ENCODE data around the gene FRK. TPM values are rescaled to one million over a fixed set of nuclear protein-coding genes. Genes with fewer than 3 reads are reported as not detected.

The FRK gene
- polyA plus RNA-seq, 3 donors = not detected

DNA sequence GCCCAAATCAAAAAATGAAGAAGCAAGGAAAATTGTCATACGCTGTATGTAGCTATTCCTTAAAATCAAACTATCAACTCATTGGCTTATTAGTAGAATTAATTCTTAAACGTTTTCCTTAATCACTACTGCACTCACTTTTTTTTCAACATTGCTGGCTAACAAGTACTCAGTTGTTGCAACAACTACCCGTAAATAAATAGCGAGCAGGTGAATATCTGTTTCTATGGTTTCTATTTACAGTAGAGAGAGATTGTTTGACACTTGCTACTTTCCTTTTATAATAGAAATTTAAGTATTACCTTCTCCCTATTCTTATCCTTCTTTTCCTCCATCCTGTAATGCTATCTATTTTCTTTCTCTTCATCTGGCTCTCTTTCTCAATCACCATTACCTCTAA, 25.1 kb downstream of the FRK start:
- H3K4me1 ChIP-seq (ENCODE audit: control insufficient read depth in 1 of 2, insufficient read depth in 2 of 2, low read length in 2 of 2) = no peaks in the 10 kb centered on the region
- intact Hi-C loops (cut with micrococcal nuclease) = no loop called here
- no peak overlapping the region for H3K4me2 ChIP-seq (replicated peaks; ENCODE audit: extremely low read depth, low read length, poor library complexity, severe bottlenecking)
- H3K4me3 ChIP-seq (replicated peaks in 1 of 3; ENCODE audit: low read depth in 2 of 3, low read length in 3 of 3) = no peak overlapping the region
- no peaks in the 10 kb centered on the region for H3K4me1 Mint-ChIP-seq
- peaks cover 0 to 4% (median 0%) of the 10 kb centered on the region in 7 donors for H3K9me3 Mint-ChIP-seq
- no peaks in the 10 kb centered on the region for H3K27me3 ChIP-seq (ENCODE audit: control insufficient read depth in 2 of 2, insufficient read depth in 2 of 2, low read length in 2 of 2)
- DNase-seq = no peak
- no peaks in the 10 kb centered on the region for H3K36me3 Mint-ChIP-seq
- peaks cover 0 to 4% of the 10 kb centered on the region in 2 donors for H3K9me3 ChIP-seq (replicated peaks in 1 of 2; ENCODE audit: control insufficient read depth in 1 of 2, insufficient read depth in 1 of 2, low read length in 2 of 2)
- H3K79me2 ChIP-seq (ENCODE audit: insufficient read depth, low read length) = no peaks in the 10 kb centered on the region
- no CpG with 5 or more reads among the region's 4 CpGs for WGBS (ENCODE audit: insufficient coverage)
- no peaks in the 10 kb centered on the region for H4K20me1 ChIP-seq (ENCODE audit: insufficient read depth, low read length)
- H3K27ac ChIP-seq (ENCODE audit: low read depth in 1 of 2, low read length in 2 of 2) = no peak overlapping the region
- no peak overlapping the region for H3K4me3 Mint-ChIP-seq
- peaks cover 0 to 8% (median 1%) of the 10 kb centered on the region in 3 donors for H3K27me3 Mint-ChIP-seq (ENCODE audit: low read depth in 3 of 3)
- no peak overlapping the region for H3K9ac ChIP-seq (ENCODE audit: insufficient read depth, low read length, poor library complexity, severe bottlenecking)
- no peak overlapping the region for H2AFZ ChIP-seq (ENCODE audit: insufficient read depth, low read depth, low read length, poor library complexity, severe bottlenecking)
- H3K27ac Mint-ChIP-seq = no peak overlapping the region
- TF ChIP-seq, protein P1, sequence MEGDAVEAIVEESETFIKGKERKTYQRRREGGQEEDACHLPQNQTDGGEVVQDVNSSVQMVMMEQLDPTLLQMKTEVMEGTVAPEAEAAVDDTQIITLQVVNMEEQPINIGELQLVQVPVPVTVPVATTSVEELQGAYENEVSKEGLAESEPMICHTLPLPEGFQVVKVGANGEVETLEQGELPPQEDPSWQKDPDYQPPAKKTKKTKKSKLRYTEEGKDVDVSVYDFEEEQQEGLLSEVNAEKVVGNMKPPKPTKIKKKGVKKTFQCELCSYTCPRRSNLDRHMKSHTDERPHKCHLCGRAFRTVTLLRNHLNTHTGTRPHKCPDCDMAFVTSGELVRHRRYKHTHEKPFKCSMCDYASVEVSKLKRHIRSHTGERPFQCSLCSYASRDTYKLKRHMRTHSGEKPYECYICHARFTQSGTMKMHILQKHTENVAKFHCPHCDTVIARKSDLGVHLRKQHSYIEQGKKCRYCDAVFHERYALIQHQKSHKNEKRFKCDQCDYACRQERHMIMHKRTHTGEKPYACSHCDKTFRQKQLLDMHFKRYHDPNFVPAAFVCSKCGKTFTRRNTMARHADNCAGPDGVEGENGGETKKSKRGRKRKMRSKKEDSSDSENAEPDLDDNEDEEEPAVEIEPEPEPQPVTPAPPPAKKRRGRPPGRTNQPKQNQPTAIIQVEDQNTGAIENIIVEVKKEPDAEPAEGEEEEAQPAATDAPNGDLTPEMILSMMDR (IDR thresholded peaks at IDR 0.05) = no peak
- no peaks in the 10 kb centered on the region for H3K36me3 ChIP-seq (replicated peaks in 1 of 2; ENCODE audit: control insufficient read depth in 1 of 2, insufficient read depth in 2 of 2, low read length in 2 of 2)

DNA sequence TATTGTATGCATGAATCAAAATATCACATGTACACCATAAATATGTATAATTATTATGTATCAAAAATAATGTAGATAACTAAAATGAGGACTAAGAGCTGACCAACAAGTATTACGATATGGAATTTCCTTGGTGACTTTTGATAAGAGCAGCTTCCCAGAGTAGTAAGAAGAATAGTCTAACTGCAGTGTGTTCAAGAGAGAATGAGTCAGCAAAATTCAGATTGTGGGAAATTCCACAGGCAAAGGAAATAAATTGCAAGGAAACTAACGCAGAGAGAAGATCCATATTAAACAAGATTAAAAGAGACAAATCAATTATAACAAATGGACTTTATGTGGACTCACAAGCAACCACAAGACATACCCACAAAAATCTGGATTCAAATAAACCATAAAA, 26.4 kb downstream of the FRK start:
- H3K27ac Mint-ChIP-seq = no peak overlapping the region
- peaks cover 0 to 3% (median 0%) of the 10 kb centered on the region in 7 donors for H3K9me3 Mint-ChIP-seq
- no peak overlapping the region for H3K9ac ChIP-seq (ENCODE audit: insufficient read depth, low read length, poor library complexity, severe bottlenecking)
- DNase-seq = no peak
- no peaks in the 10 kb centered on the region for H3K4me1 ChIP-seq (ENCODE audit: control insufficient read depth in 1 of 2, insufficient read depth in 2 of 2, low read length in 2 of 2)
- intact Hi-C loops (cut with micrococcal nuclease) = no loop called here
- no peaks in the 10 kb centered on the region for H3K4me1 Mint-ChIP-seq
- peaks cover 0 to 4% of the 10 kb centered on the region in 2 donors for H3K9me3 ChIP-seq (replicated peaks in 1 of 2; ENCODE audit: control insufficient read depth in 1 of 2, insufficient read depth in 1 of 2, low read length in 2 of 2)
- no peaks in the 10 kb centered on the region for H3K36me3 Mint-ChIP-seq
- WGBS (ENCODE audit: insufficient coverage) = no CpG with 5 or more reads among the region's 2 CpGs
- H3K27me3 Mint-ChIP-seq (ENCODE audit: low read depth in 3 of 3) = peaks cover 1 to 8% (median 1%) of the 10 kb centered on the region in 3 donors
- H3K79me2 ChIP-seq (ENCODE audit: insufficient read depth, low read length) = no peaks in the 10 kb centered on the region
- H4K20me1 ChIP-seq (ENCODE audit: insufficient read depth, low read length) = no peaks in the 10 kb centered on the region
- H3K27me3 ChIP-seq (ENCODE audit: control insufficient read depth in 2 of 2, insufficient read depth in 2 of 2, low read length in 2 of 2) = no peaks in the 10 kb centered on the region
- TF ChIP-seq, protein P1 (IDR thresholded peaks at IDR 0.05) = no peak
- no peaks in the 10 kb centered on the region for H3K36me3 ChIP-seq (replicated peaks in 1 of 2; ENCODE audit: control insufficient read depth in 1 of 2, insufficient read depth in 2 of 2, low read length in 2 of 2)
- H3K4me3 ChIP-seq (replicated peaks in 1 of 3; ENCODE audit: low read depth in 2 of 3, low read length in 3 of 3) = no peak overlapping the region
- no peak overlapping the region for H3K4me2 ChIP-seq (replicated peaks; ENCODE audit: extremely low read depth, low read length, poor library complexity, severe bottlenecking)
- H3K4me3 Mint-ChIP-seq = no peak overlapping the region
- H2AFZ ChIP-seq (ENCODE audit: insufficient read depth, low read depth, low read length, poor library complexity, severe bottlenecking) = no peak overlapping the region
- H3K27ac ChIP-seq (ENCODE audit: low read depth in 1 of 2, low read length in 2 of 2) = no peak overlapping the region
